HEK293 (cell line): Measurements from ENCODE around the gene STEAP1B.

Experiments used
- BCL11B ChIP-seq: fragments of 450-650 bp; formaldehyde crosslinking; IDR thresholded peaks from 2 replicates; pipeline ENCODE4 v1.5.1; 2016; ENCODE audit warnings: low read depth, missing biosample characterization, missing genetic modification characterization
- CTCF ChIP-seq: fragments of 450-650 bp; formaldehyde crosslinking; IDR thresholded peaks from 2 replicates; pipeline ENCODE4 v1.5.1; 2016; ENCODE audit warnings: missing biosample characterization, missing genetic modification characterization
- GFI1B ChIP-seq: fragments of 450-650 bp; formaldehyde crosslinking; IDR thresholded peaks from 2 replicates; pipeline ENCODE4 v1.5.1; 2016; ENCODE audit warnings: missing biosample characterization, missing genetic modification characterization
- GLIS1 ChIP-seq: fragments of 450-650 bp; formaldehyde crosslinking; IDR thresholded peaks from 2 replicates; pipeline ENCODE4 v1.5.1; 2016; ENCODE audit warnings: missing biosample characterization, missing genetic modification characterization
- HIC1 ChIP-seq: fragments of 450-650 bp; formaldehyde crosslinking; IDR thresholded peaks from 2 replicates; pipeline ENCODE4 v1.5.1; 2016; ENCODE audit warnings: missing biosample characterization, missing genetic modification characterization
- IKZF3 ChIP-seq: fragments of 450-650 bp; IDR thresholded peaks from 2 replicates; pipeline ENCODE4 v1.5.0; 2018; ENCODE audit warnings: missing biosample characterization, mild to moderate bottlenecking, missing genetic modification characterization, moderate library complexity
- INSM2 ChIP-seq: fragments of 450-650 bp; formaldehyde crosslinking; IDR thresholded peaks from 2 replicates; pipeline ENCODE4 v1.5.1; 2016; ENCODE audit warnings: missing biosample characterization, missing genetic modification characterization
- KLF1 ChIP-seq: fragments of 450-650 bp; formaldehyde crosslinking; IDR thresholded peaks from 2 replicates; pipeline ENCODE4 v1.5.1; 2016; ENCODE audit warnings: missing biosample characterization, missing genetic modification characterization
- OSR2 ChIP-seq: fragments of 450-650 bp; formaldehyde crosslinking; IDR thresholded peaks from 2 replicates; pipeline ENCODE4 v1.5.1; 2016; ENCODE audit warnings: missing biosample characterization, missing genetic modification characterization
- PBX3 ChIP-seq: sonication (generic); formaldehyde crosslinking; IDR thresholded peaks from 2 replicates; pipeline ENCODE4 v1.8.1; 2022; ENCODE audit warnings: mild to moderate bottlenecking, moderate library complexity, missing genetic modification reagents
- REPIN1 ChIP-seq: fragments of 450-650 bp; formaldehyde crosslinking; IDR thresholded peaks from 2 replicates; pipeline ENCODE4 v1.5.1; 2017; ENCODE audit warnings: missing biosample characterization, missing genetic modification characterization, low read depth
- SP7 ChIP-seq: fragments of 450-650 bp; formaldehyde crosslinking; IDR thresholded peaks from 2 replicates; pipeline ENCODE4 v1.5.1; 2016; ENCODE audit warnings: missing biosample characterization, missing genetic modification characterization
- TCF7L2 ChIP-seq: IDR thresholded peaks from 2 replicates; pipeline ENCODE4 v1.6.1; 2011; ENCODE audit warnings: low read depth, mild to moderate bottlenecking, inconsistent platforms, low read length, moderate library complexity, borderline replicate concordance
- ZBTB17 ChIP-seq: fragments of 450-650 bp; formaldehyde crosslinking; IDR thresholded peaks from 2 replicates; pipeline ENCODE4 v1.5.1; 2016; ENCODE audit warnings: missing biosample characterization, missing genetic modification characterization
- ZBTB49 ChIP-seq: fragments of 450-650 bp; formaldehyde crosslinking; IDR thresholded peaks from 2 replicates; pipeline ENCODE4 v1.5.1; 2016; ENCODE audit warnings: missing biosample characterization, missing genetic modification characterization, low read depth
- ZNF114 ChIP-seq: fragments of 450-650 bp; formaldehyde crosslinking; IDR thresholded peaks from 2 replicates; pipeline ENCODE4 v1.5.0; 2017; ENCODE audit warnings: missing biosample characterization, missing genetic modification characterization
- ZNF133 ChIP-seq: fragments of 450-650 bp; formaldehyde crosslinking; IDR thresholded peaks from 2 replicates; pipeline ENCODE4 v1.5.1; 2016; ENCODE audit warnings: missing biosample characterization, missing genetic modification characterization
- ZNF148 ChIP-seq: fragments of 450-650 bp; formaldehyde crosslinking; IDR thresholded peaks from 2 replicates; pipeline ENCODE4 v1.5.0; 2017; ENCODE audit warnings: missing biosample characterization, missing genetic modification characterization, borderline replicate concordance
- ZNF169 ChIP-seq: fragments of 450-650 bp; formaldehyde crosslinking; IDR thresholded peaks from 2 replicates; pipeline ENCODE4 v1.5.1; 2016; ENCODE audit warnings: missing biosample characterization, missing genetic modification characterization
- ZNF2 ChIP-seq: fragments of 450-650 bp; formaldehyde crosslinking; IDR thresholded peaks from 2 replicates; pipeline ENCODE4 v1.5.1; 2016; ENCODE audit warnings: missing biosample characterization, missing genetic modification characterization
- ZNF202 ChIP-seq: fragments of 450-650 bp; formaldehyde crosslinking; IDR thresholded peaks from 2 replicates; pipeline ENCODE4 v1.5.1; 2016; ENCODE audit warnings: missing biosample characterization, missing genetic modification characterization, borderline replicate concordance
- ZNF24 ChIP-seq: fragments of 450-650 bp; formaldehyde crosslinking; IDR thresholded peaks from 2 replicates; pipeline ENCODE4 v1.5.1; 2016; ENCODE audit warnings: missing biosample characterization, missing genetic modification characterization
- ZNF354C ChIP-seq: fragments of 450-650 bp; formaldehyde crosslinking; IDR thresholded peaks from 2 replicates; pipeline ENCODE4 v1.5.1; 2016; ENCODE audit warnings: missing biosample characterization, missing genetic modification characterization, low read depth, borderline replicate concordance
- ZNF366 ChIP-seq: fragments of 450-650 bp; formaldehyde crosslinking; conservative IDR thresholded peaks from 2 replicates; pipeline ENCODE4 v1.5.1; 2016; ENCODE audit warnings: missing biosample characterization, missing genetic modification characterization
- ZNF423 ChIP-seq: fragments of 450-650 bp; formaldehyde crosslinking; IDR thresholded peaks from 2 replicates; pipeline ENCODE4 v1.5.1; 2016; ENCODE audit warnings: missing biosample characterization, missing genetic modification characterization
- ZNF510 ChIP-seq: fragments of 450-650 bp; formaldehyde crosslinking; IDR thresholded peaks from 2 replicates; pipeline ENCODE4 v1.5.1; 2018; ENCODE audit warnings: mild to moderate bottlenecking, missing genetic modification characterization, missing biosample characterization; ENCODE audit not compliant: insufficient replicate concordance
- ZNF645 ChIP-seq: fragments of 450-650 bp; formaldehyde crosslinking; IDR thresholded peaks from 2 replicates; pipeline ENCODE4; 2016; ENCODE audit warnings: missing biosample characterization, missing genetic modification characterization
- ZNF677 ChIP-seq: fragments of 450-650 bp; IDR thresholded peaks from 2 replicates; pipeline ENCODE4 v1.5.0; 2018; ENCODE audit warnings: missing biosample characterization, mild to moderate bottlenecking, missing genetic modification characterization, moderate library complexity

Gene STEAP1B

GRCh38 chr7:22548313-22548712 lies 48.3 kb upstream of the STEAP1B start (continued):
- TF ChIP-seq INSM2 (tag by site-specific recombination) (peak; percentile 63; the same call in 1 of the 2 replicates), ZNF24 (tag by site-specific recombination) (0 out of 2 replicates have a peak, but pooled peaks have one; percentile 35), IKZF3 (tag by site-specific recombination) (peak; percentile 71), KLF1 (no peak), SP7 (no peak), REPIN1 (tag by site-specific recombination) (no peak), OSR2 (peak; percentile 95), CTCF (tag by site-specific recombination) (no peak), BCL11B (tag by site-specific recombination) (no peak), ZBTB49 (tag by site-specific recombination) (peak; percentile 59; the same call in 1 of the 2 replicates), ZBTB17 (tag by site-specific recombination) (peak; percentile 43; the same call in 1 of the 2 replicates), GLIS1 (tag by site-specific recombination) (peak; percentile 80), ZNF510 (no peak), PBX3 (CRISPR knock-in tag) (no peak), ZNF645 (no peak), ZNF114 (tag by site-specific recombination) (no peak), ZNF423 (peak; percentile 60; the same call in 1 of the 2 replicates), TCF7L2 (peak; percentile 94), ZNF133 (no peak), ZNF2 (tag by site-specific recombination) (0 out of 2 replicates have a peak, but pooled peaks have one; percentile 33), ZNF677 (tag by site-specific recombination) (no peak), GFI1B (peak; percentile 76), HIC1 (tag by site-specific recombination) (peak; percentile 49; the same call in 1 of the 2 replicates), ZNF366 (peak; percentile 81), ZNF169 (tag by site-specific recombination) (no peak), ZNF148 (peak; percentile 79), ZNF202 (tag by site-specific recombination) (no peak), ZNF354C (tag by site-specific recombination) (no peak)
